Body of pancreas (tissue), 4 donors: ENCODE measurements around the gene PIGP.

Experiments
- CTCF ChIP-seq, 7 experiments: fragments of 450-650 bp in 4 of 7; fragments of 200-600 bp in 3 of 7; sonication (generic) in 3 of 7; IDR thresholded peaks; one replicate each; pipeline ENCODE4 v1.5.1; 2016 to 2019; ENCODE audit warnings: antibody characterized with exemption in 7 of 7
- POLR2A ChIP-seq, 3 donors: fragments of 450-650 bp; IDR thresholded peaks; one replicate each; pipeline ENCODE4 v1.6.1; 2016; ENCODE audit warnings: antibody characterized with exemption in 3 of 3, mild to moderate bottlenecking in 2 of 3

- TF ChIP-seq POLR2A (IDR thresholded peaks at IDR 0.05) (no peak), CTCF (IDR thresholded peaks at IDR 0.05) (no peak)
These were observed 2.4 kb upstream of the PIGP start for GRCh38 chr21:37075214-37075770.
